ENCODE measurements around the gene CNTNAP4.

The CNTNAP4 gene

GRCh38 chr16:76280421-76281215 lies 3.4 kb downstream of the CNTNAP4 start:
- H3K9ac ChIP-seq (ENCODE audit: insufficient read length, low read depth), result no peak overlapping the region
- peaks cover 30% of the 10 kb centered on the region for H3K27me3 ChIP-seq (ENCODE audit: insufficient read depth, insufficient read length)
- no peak for TF ChIP-seq SUZ12 (IDR thresholded peaks at IDR 0.05; ENCODE audit: extremely low read depth, insufficient read depth, insufficient read length)
- TF ChIP-seq YY1 (IDR thresholded peaks at IDR 0.05; ENCODE audit: insufficient read depth, insufficient read length), result no peak
- TF ChIP-seq ZNF274 (IDR thresholded peaks at IDR 0.05; ENCODE audit: low read depth, low read length), result no peak
- no peaks in the 10 kb centered on the region for H3K9me3 ChIP-seq (ENCODE audit: insufficient read depth, low read length)
- DNase-seq (ENCODE audit: low read depth, low spot score), result no peak
- no peak overlapping the region for H3K4me3 ChIP-seq (ENCODE audit: insufficient read length, low read depth)
- peaks cover 2% of the 10 kb centered on the region for H3K4me1 ChIP-seq (ENCODE audit: insufficient read depth, insufficient read length)
- H3K36me3 ChIP-seq (ENCODE audit: insufficient read depth, insufficient read length, low read length), result no peaks in the 10 kb centered on the region

DNA sequence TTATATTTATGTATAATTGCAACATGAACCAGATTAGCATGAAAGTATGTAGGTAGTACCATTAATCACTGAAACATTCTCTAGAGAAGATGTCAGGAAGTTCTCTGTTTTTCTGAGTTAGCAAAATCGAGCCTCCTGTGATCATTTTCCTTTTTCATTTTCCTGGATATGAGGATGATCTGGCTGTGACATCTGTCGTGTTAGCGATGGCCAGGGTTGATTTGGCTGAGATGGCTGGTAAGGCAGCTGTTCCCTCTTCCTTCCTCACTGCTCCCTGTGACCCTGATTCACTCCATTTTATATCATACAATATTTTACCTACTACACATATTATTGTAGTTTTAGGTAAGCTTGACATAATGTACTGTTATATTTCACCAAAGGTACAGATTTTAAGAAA lies 10.3 kb downstream of the CNTNAP4 start:
- Histone ChIP-seq H3K4me1 (ENCODE audit: insufficient read depth, insufficient read length) (no peaks in the 10 kb centered on the region), H3K9me3 (ENCODE audit: insufficient read depth, low read length) (no peaks in the 10 kb centered on the region), H3K4me3 (ENCODE audit: insufficient read length, low read depth) (no peak overlapping the region), H3K27me3 (ENCODE audit: insufficient read depth, insufficient read length) (no peaks in the 10 kb centered on the region), H3K9ac (ENCODE audit: insufficient read length, low read depth) (no peak overlapping the region), H3K36me3 (ENCODE audit: insufficient read depth, insufficient read length, low read length) (no peaks in the 10 kb centered on the region)
- TF ChIP-seq SUZ12 (IDR thresholded peaks at IDR 0.05; ENCODE audit: extremely low read depth, insufficient read depth, insufficient read length) (no peak), ZNF274 (IDR thresholded peaks at IDR 0.05; ENCODE audit: low read depth, low read length) (no peak), YY1 (IDR thresholded peaks at IDR 0.05; ENCODE audit: insufficient read depth, insufficient read length) (no peak)
- no peak for DNase-seq (ENCODE audit: low read depth, low spot score)

- no peaks in the 10 kb centered on the region for H3K4me1 ChIP-seq (ENCODE audit: insufficient read depth, insufficient read length)
- no peaks in the 10 kb centered on the region for H3K36me3 ChIP-seq (ENCODE audit: insufficient read depth, insufficient read length, low read length)
- H3K4me3 ChIP-seq (ENCODE audit: insufficient read length, low read depth), result no peak overlapping the region
- H3K27me3 ChIP-seq (ENCODE audit: insufficient read depth, insufficient read length), result no peaks in the 10 kb centered on the region
- TF ChIP-seq YY1 (IDR thresholded peaks at IDR 0.05; ENCODE audit: insufficient read depth, insufficient read length) (no peak), SUZ12 (IDR thresholded peaks at IDR 0.05; ENCODE audit: extremely low read depth, insufficient read depth, insufficient read length) (no peak), ZNF274 (IDR thresholded peaks at IDR 0.05; ENCODE audit: low read depth, low read length) (no peak)
- DNase-seq (ENCODE audit: low read depth, low spot score), result no peak
- no peak overlapping the region for H3K9ac ChIP-seq (ENCODE audit: insufficient read length, low read depth)
- no peaks in the 10 kb centered on the region for H3K9me3 ChIP-seq (ENCODE audit: insufficient read depth, low read length)
Measured at GRCh38 chr16:76292218-76292617, 15.0 kb downstream of the CNTNAP4 start.

DNA sequence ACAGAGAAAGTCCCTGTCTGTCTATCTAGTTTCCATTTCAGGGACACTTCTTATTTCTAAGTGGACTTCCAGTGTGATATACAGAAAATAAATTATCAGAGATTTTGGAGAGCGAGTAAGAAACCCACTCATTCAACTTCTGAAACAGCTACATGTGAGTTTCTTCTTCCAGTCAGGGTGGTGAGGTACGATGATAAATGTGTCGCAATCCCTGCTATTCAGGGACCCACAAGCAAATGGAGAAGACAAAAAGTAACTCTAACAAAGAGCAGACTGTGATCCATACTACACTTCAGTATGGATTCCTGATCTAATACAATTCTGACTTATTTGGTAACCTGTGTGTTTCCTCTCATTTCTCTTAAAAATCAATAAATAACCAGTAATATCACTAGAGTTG lies 16.8 kb downstream of the CNTNAP4 start:
- DNase-seq (ENCODE audit: low read depth, low spot score), result no peak
- H3K36me3 ChIP-seq (ENCODE audit: insufficient read depth, insufficient read length, low read length), result no peaks in the 10 kb centered on the region
- no peak overlapping the region for H3K4me3 ChIP-seq (ENCODE audit: insufficient read length, low read depth)
- no peaks in the 10 kb centered on the region for H3K27me3 ChIP-seq (ENCODE audit: insufficient read depth, insufficient read length)
- TF ChIP-seq SUZ12 (IDR thresholded peaks at IDR 0.05; ENCODE audit: extremely low read depth, insufficient read depth, insufficient read length), result no peak
- TF ChIP-seq YY1 (IDR thresholded peaks at IDR 0.05; ENCODE audit: insufficient read depth, insufficient read length), result no peak
- no peak for TF ChIP-seq ZNF274 (IDR thresholded peaks at IDR 0.05; ENCODE audit: low read depth, low read length)
- H3K9ac ChIP-seq (ENCODE audit: insufficient read length, low read depth), result no peak overlapping the region
- H3K9me3 ChIP-seq (ENCODE audit: insufficient read depth, low read length), result no peaks in the 10 kb centered on the region
- H3K4me1 ChIP-seq (ENCODE audit: insufficient read depth, insufficient read length), result no peaks in the 10 kb centered on the region

- TF ChIP-seq YY1 (IDR thresholded peaks at IDR 0.05; ENCODE audit: insufficient read depth, insufficient read length) (no peak), SUZ12 (IDR thresholded peaks at IDR 0.05; ENCODE audit: extremely low read depth, insufficient read depth, insufficient read length) (no peak), ZNF274 (IDR thresholded peaks at IDR 0.05; ENCODE audit: low read depth, low read length) (no peak)
- no peak for DNase-seq (ENCODE audit: low read depth, low spot score)
- H3K27me3 ChIP-seq (ENCODE audit: insufficient read depth, insufficient read length), result no peaks in the 10 kb centered on the region
- no peaks in the 10 kb centered on the region for H3K9me3 ChIP-seq (ENCODE audit: insufficient read depth, low read length)
- no peaks in the 10 kb centered on the region for H3K36me3 ChIP-seq (ENCODE audit: insufficient read depth, insufficient read length, low read length)
- H3K4me1 ChIP-seq (ENCODE audit: insufficient read depth, insufficient read length), result no peaks in the 10 kb centered on the region
- H3K9ac ChIP-seq (ENCODE audit: insufficient read length, low read depth), result no peak overlapping the region
- no peak overlapping the region for H3K4me3 ChIP-seq (ENCODE audit: insufficient read length, low read depth)
Measured at GRCh38 chr16:76294396-76295214, 17.4 kb downstream of the CNTNAP4 start.

DNA sequence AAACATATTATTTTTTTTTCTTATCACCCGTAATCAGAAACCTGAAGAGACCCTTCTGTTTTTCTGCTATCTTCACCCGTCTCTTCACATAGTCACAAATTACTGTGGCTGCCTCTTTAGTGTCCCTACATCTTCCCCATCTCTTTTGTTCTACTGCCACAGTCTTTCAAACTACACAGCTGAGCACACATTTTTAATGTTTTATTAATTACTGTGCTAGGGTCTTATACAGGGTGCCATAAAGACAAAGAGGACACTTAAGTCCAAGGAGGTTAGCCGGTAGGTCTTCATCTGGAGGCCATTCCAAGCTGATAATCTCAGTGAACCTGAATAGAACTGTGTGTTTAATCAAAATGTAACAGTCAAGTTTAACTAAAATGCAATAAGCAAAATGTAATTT lies 20.7 kb downstream of the CNTNAP4 start:
- H3K9me3 ChIP-seq (ENCODE audit: insufficient read depth, low read length), result no peaks in the 10 kb centered on the region
- TF ChIP-seq ZNF274 (IDR thresholded peaks at IDR 0.05; ENCODE audit: low read depth, low read length), result no peak
- no peak for TF ChIP-seq SUZ12 (IDR thresholded peaks at IDR 0.05; ENCODE audit: extremely low read depth, insufficient read depth, insufficient read length)
- TF ChIP-seq YY1 (IDR thresholded peaks at IDR 0.05; ENCODE audit: insufficient read depth, insufficient read length), result no peak
- H3K4me3 ChIP-seq (ENCODE audit: insufficient read length, low read depth), result no peak overlapping the region

More for the DNA sequence above, 20.7 kb downstream of the CNTNAP4 start:
- DNase-seq (ENCODE audit: low read depth, low spot score), result no peak
- H3K36me3 ChIP-seq (ENCODE audit: insufficient read depth, insufficient read length, low read length), result no peaks in the 10 kb centered on the region
- H3K9ac ChIP-seq (ENCODE audit: insufficient read length, low read depth), result no peak overlapping the region
- H3K27me3 ChIP-seq (ENCODE audit: insufficient read depth, insufficient read length), result no peaks in the 10 kb centered on the region
- no peaks in the 10 kb centered on the region for H3K4me1 ChIP-seq (ENCODE audit: insufficient read depth, insufficient read length)

Measured in NT2/D1 (cell line).